ENCODE results near the gene IGF1R. TPM values are rescaled to one million over a fixed set of nuclear protein-coding genes. Genes with fewer than 3 reads are reported as not detected.

The IGF1R gene
- total and polyA plus RNA-seq, 2 experiments from 2014 or later = 9.5 to 92.4 TPM

DNA sequence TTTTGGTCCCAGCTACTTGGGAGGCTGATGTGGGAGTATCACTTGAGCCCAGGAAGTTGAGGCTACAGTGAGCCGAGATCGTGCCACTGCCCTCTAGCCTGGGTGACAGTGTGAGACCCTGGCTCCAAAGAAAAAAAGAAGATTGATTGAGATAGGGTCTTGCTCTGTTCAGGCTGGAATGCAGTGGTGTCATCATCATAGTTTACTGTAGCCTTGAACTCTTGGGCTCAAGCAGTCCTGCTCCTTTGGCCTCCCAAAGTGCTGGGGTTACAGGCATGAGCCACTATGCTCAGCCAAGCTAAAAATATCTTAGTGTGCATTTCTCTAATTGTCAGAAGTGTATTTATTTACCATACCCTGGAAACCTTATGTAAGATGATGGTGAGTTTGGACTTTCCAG, 43.9 kb downstream of the IGF1R start:
- H3K9me3 ChIP-seq (ENCODE audit: low read depth) = no peaks in the 10 kb centered on the region
- TF ChIP-seq, protein P1, sequence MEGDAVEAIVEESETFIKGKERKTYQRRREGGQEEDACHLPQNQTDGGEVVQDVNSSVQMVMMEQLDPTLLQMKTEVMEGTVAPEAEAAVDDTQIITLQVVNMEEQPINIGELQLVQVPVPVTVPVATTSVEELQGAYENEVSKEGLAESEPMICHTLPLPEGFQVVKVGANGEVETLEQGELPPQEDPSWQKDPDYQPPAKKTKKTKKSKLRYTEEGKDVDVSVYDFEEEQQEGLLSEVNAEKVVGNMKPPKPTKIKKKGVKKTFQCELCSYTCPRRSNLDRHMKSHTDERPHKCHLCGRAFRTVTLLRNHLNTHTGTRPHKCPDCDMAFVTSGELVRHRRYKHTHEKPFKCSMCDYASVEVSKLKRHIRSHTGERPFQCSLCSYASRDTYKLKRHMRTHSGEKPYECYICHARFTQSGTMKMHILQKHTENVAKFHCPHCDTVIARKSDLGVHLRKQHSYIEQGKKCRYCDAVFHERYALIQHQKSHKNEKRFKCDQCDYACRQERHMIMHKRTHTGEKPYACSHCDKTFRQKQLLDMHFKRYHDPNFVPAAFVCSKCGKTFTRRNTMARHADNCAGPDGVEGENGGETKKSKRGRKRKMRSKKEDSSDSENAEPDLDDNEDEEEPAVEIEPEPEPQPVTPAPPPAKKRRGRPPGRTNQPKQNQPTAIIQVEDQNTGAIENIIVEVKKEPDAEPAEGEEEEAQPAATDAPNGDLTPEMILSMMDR (IDR thresholded peaks at IDR 0.05; ENCODE audit: low read depth, low read length) = no peak
- no peaks in the 10 kb centered on the region for H3K27me3 ChIP-seq
- DNase-seq (ENCODE audit: low read depth in 1 of 2, low spot score in 1 of 2) = no peak
- no peaks in the 10 kb centered on the region for H3K36me3 ChIP-seq
- H3K4me3 ChIP-seq = no peak overlapping the region
- no peak overlapping the region for H3K27ac ChIP-seq
- peaks cover 55% of the 10 kb centered on the region for H3K4me1 ChIP-seq (ENCODE audit: low read depth)

GRCh38 chr15:98694161-98694560, 45.8 kb downstream of the IGF1R start:
- Histone ChIP-seq H3K36me3 (no peaks in the 10 kb centered on the region), H3K4me1 (ENCODE audit: low read depth) (peaks cover 56% of the 10 kb centered on the region), H3K27me3 (no peaks in the 10 kb centered on the region), H3K27ac (no peak overlapping the region), H3K9me3 (ENCODE audit: low read depth) (no peaks in the 10 kb centered on the region), H3K4me3 (no peak overlapping the region)
- no peak for DNase-seq (ENCODE audit: low read depth in 1 of 2, low spot score in 1 of 2)
- TF ChIP-seq, protein P1 (IDR thresholded peaks at IDR 0.05; ENCODE audit: low read depth, low read length) = no peak

- Histone ChIP-seq H3K9me3 (ENCODE audit: low read depth) (no peaks in the 10 kb centered on the region), H3K27me3 (no peaks in the 10 kb centered on the region), H3K36me3 (no peaks in the 10 kb centered on the region), H3K4me3 (no peak overlapping the region), H3K27ac (no peak overlapping the region), H3K4me1 (ENCODE audit: low read depth) (peaks cover 57% of the 10 kb centered on the region)
- TF ChIP-seq, protein P1 (IDR thresholded peaks at IDR 0.05; ENCODE audit: low read depth, low read length) = no peak
- no peak for DNase-seq (ENCODE audit: low read depth in 1 of 2, low spot score in 1 of 2)
Observed at GRCh38 chr15:98698792-98699191, 50.5 kb downstream of the IGF1R start.

GRCh38 chr15:98699591-98700424, 51.5 kb downstream of the IGF1R start:
- Histone ChIP-seq H3K9me3 (ENCODE audit: low read depth) (no peaks in the 10 kb centered on the region), H3K27me3 (no peaks in the 10 kb centered on the region), H3K36me3 (no peaks in the 10 kb centered on the region), H3K4me1 (ENCODE audit: low read depth) (peaks cover 53% of the 10 kb centered on the region), H3K27ac (no peak overlapping the region), H3K4me3 (no peak overlapping the region)
- DNase-seq (ENCODE audit: low read depth in 1 of 2, low spot score in 1 of 2) = no peak
- TF ChIP-seq, protein P1 (IDR thresholded peaks at IDR 0.05; ENCODE audit: low read depth, low read length) = no peak

DNA sequence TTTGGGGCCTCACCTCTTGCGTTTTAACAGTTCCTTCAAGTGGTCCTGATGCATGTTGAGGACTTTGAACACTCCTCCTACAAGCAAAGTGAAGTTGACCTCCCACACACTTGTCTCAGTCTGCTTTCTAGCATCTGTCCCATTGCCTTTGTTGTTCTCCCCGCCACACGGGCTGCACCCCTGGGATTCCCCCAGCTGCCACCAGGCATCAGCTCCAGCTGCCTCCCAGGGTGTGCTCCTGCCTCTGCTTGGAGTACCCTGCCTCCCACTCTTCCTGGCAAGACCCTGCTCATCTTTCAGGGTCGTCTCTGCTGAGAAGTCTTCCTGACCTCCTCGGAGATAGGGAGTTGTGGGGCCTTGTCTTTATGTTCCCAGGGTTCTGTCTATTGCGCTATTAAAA, 52.2 kb downstream of the IGF1R start:
- no peak overlapping the region for H3K27ac ChIP-seq
- DNase-seq (ENCODE audit: low read depth in 1 of 2, low spot score in 1 of 2) = no peak
- TF ChIP-seq, protein P1 (IDR thresholded peaks at IDR 0.05; ENCODE audit: low read depth, low read length) = no peak
- no peaks in the 10 kb centered on the region for H3K9me3 ChIP-seq (ENCODE audit: low read depth)
- H3K27me3 ChIP-seq = no peaks in the 10 kb centered on the region
- no peak overlapping the region for H3K4me3 ChIP-seq
- no peaks in the 10 kb centered on the region for H3K36me3 ChIP-seq
- peaks cover 53% of the 10 kb centered on the region for H3K4me1 ChIP-seq (ENCODE audit: low read depth)
